Neural progenitor cell (in vitro differentiated cells): ENCODE measurements around the gene GPR107. TPM values are rescaled to one million over a fixed set of nuclear protein-coding genes. Genes with fewer than 3 reads are reported as not detected.

ENCODE experiments used
- DNase-seq: peaks from one replicate; pipeline ENCODE4 v3.0.0-alpha.2; 2016; ENCODE audit warnings: low spot score
- H2AFZ ChIP-seq: fragments of 200-600 bp; sonication (generic); replicated peaks from 2 replicates; pipeline ENCODE4 v1.6.1; 2016; ENCODE audit warnings: antibody characterized with exemption
- H3F3A ChIP-seq: fragments of 200-600 bp; sonication (generic); 2 replicates; pipeline ENCODE4 v1.6.1; 2016; ENCODE audit warnings: antibody characterized with exemption, low read depth
- H3K27ac ChIP-seq: fragments of 200-600 bp; sonication (generic); 2 replicates; pipeline ENCODE4 v1.5.1; 2016; ENCODE audit warnings: mild to moderate bottlenecking
- H3K27me3 ChIP-seq: fragments of 200-600 bp; sonication (generic); 2 replicates; pipeline ENCODE4 v1.6.1; 2016; ENCODE audit warnings: mild to moderate bottlenecking, moderate library complexity
- H3K36me3 ChIP-seq: fragments of 200-600 bp; sonication (generic); 2 replicates; pipeline ENCODE4 v1.5.1; 2016
- H3K4me1 ChIP-seq: fragments of 200-600 bp; sonication (generic); 2 replicates; pipeline ENCODE4 v1.6.1; 2016; ENCODE audit warnings: mixed run types
- H3K4me2 ChIP-seq: fragments of 200-600 bp; sonication (generic); 2 replicates; pipeline ENCODE4 v1.6.1; 2016
- H3K4me3 ChIP-seq: fragments of 200-600 bp; sonication (generic); 2 replicates; pipeline ENCODE4 v1.5.1; 2016
- H3K79me2 ChIP-seq: fragments of 200-600 bp; sonication (generic); 2 replicates; pipeline ENCODE4 v1.6.1; 2016; ENCODE audit warnings: low read depth
- H3K9ac ChIP-seq: fragments of 200-600 bp; sonication (generic); 2 replicates; pipeline ENCODE4 v1.6.1; 2016
- H3K9me3 ChIP-seq: fragments of 200-600 bp; sonication (generic); 2 replicates; pipeline ENCODE4 v1.5.1; 2016; ENCODE audit warnings: low read depth
- H4K20me1 ChIP-seq: fragments of 200-600 bp; sonication (generic); 2 replicates; pipeline ENCODE4 v1.6.1; 2016; ENCODE audit warnings: low read depth
- H3K27ac Mint-ChIP-seq: 3 replicates; pipeline ENCODE4 v1.8.0; 2021; ENCODE audit warnings: mixed read lengths
- H3K27me3 Mint-ChIP-seq: 2 replicates; pipeline ENCODE4 v1.8.0; 2022; ENCODE audit warnings: low read depth, mild to moderate bottlenecking, inconsistent platforms, moderate library complexity, mixed read lengths; ENCODE audit not compliant: insufficient read depth
- H3K36me3 Mint-ChIP-seq: 3 replicates; pipeline ENCODE4 v1.8.0; 2021; ENCODE audit warnings: mixed read lengths
- H3K4me1 Mint-ChIP-seq: 3 replicates; pipeline ENCODE4 v1.8.0; 2021; ENCODE audit warnings: mixed read lengths
- H3K4me3 Mint-ChIP-seq: 3 replicates; pipeline ENCODE4 v1.8.0; 2021; ENCODE audit warnings: mild to moderate bottlenecking, moderate library complexity, mixed read lengths
- H3K9me3 Mint-ChIP-seq: 3 replicates; pipeline ENCODE4 v1.8.0; 2020; ENCODE audit warnings: mixed read lengths
- CTCF ChIP-seq: fragments of 200-600 bp; sonication (generic); IDR thresholded peaks from 2 replicates; pipeline ENCODE4 v1.5.1; 2017; ENCODE audit warnings: antibody characterized with exemption, mild to moderate bottlenecking
- EZH2 ChIP-seq: fragments of 200-600 bp; sonication (generic); IDR thresholded peaks from 2 replicates; pipeline ENCODE4 v1.6.1; 2017; ENCODE audit warnings: antibody characterized with exemption, mild to moderate bottlenecking, moderate library complexity
- EZH2phosphoT487 ChIP-seq: fragments of 200-600 bp; sonication (generic); IDR thresholded peaks from 2 replicates; pipeline ENCODE4 v1.6.1; 2017; ENCODE audit warnings: antibody characterized with exemption
- total RNA-seq: library from RNA; depleted of rRNA; stranded (reverse); fragments of >200 nt; gene quantifications from 2 replicates; pipeline ENCODE4 v1.2.3, GENCODE V29; 2015; ENCODE audit warnings: low replicate concordance

GPR107 gene
- total RNA-seq, 1 donor from 2014 or later, result 33.8 TPM

GRCh38 chr9:130166399-130166798 lies 112.7 kb downstream of the GPR107 start:
- Mint-ChIP-seq H3K4me3 (no peak overlapping the region), H3K27me3 (peaks cover 30% of the 10 kb centered on the region), H3K36me3 (no peaks in the 10 kb centered on the region), H3K27ac (no peak overlapping the region), H3K4me1 (peaks cover 12% of the 10 kb centered on the region), H3K9me3 (no peaks in the 10 kb centered on the region)
- Histone ChIP-seq H3K9ac (no peak overlapping the region), H3F3A (peaks cover 9% of the 10 kb centered on the region), H4K20me1 (no peaks in the 10 kb centered on the region), H3K4me3 (no peak overlapping the region), H3K27me3 (peaks cover 7% of the 10 kb centered on the region), H3K36me3 (no peaks in the 10 kb centered on the region), H2AFZ (no peak overlapping the region), H3K27ac (no peak overlapping the region), H3K4me2 (no peak overlapping the region), H3K9me3 (no peaks in the 10 kb centered on the region), H3K4me1 (no peaks in the 10 kb centered on the region), H3K79me2 (no peaks in the 10 kb centered on the region)
- no peak for TF ChIP-seq EZH2
- TF ChIP-seq EZH2phosphoT487, result no peak
- TF ChIP-seq CTCF, result no peak
- DNase-seq, result no peak

DNA sequence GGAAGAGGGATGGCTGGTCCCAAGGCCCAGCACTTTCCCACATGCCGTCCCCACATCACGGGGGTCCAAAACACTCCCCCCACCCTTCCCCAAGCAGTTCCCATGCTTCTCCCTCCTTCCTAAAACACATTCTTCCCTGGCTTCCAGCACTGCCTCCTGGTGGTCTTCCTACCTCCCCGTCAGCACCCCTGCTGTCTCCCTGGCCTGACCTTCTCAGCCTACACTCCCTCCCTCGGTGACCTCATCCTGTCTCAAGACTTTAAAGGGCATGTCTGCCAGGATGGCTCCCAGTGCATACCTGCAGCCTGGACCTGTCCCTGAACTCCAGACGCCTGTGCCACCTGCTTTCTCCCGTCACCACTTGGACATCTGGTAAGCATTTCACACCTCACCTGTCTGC lies 114.2 kb downstream of the GPR107 start:
- TF ChIP-seq CTCF, result peak; percentile 12
- no peak for TF ChIP-seq EZH2phosphoT487
- no peak for DNase-seq
- no peak overlapping the region for H3K27ac Mint-ChIP-seq
- Histone ChIP-seq H2AFZ (no peak overlapping the region), H3K4me2 (no peak overlapping the region), H3K4me3 (no peak overlapping the region), H3K36me3 (no peaks in the 10 kb centered on the region), H3K9ac (no peak overlapping the region), H3K27me3 (peaks cover 11% of the 10 kb centered on the region), H3K27ac (no peak overlapping the region), H3K79me2 (peaks cover 2% of the 10 kb centered on the region), H4K20me1 (no peaks in the 10 kb centered on the region), H3K9me3 (no peaks in the 10 kb centered on the region), H3K4me1 (no peaks in the 10 kb centered on the region), H3F3A (peaks cover 15% of the 10 kb centered on the region)
- H3K4me3 Mint-ChIP-seq, result no peak overlapping the region
- H3K4me1 Mint-ChIP-seq, result peaks cover 12% of the 10 kb centered on the region
- no peaks in the 10 kb centered on the region for H3K9me3 Mint-ChIP-seq
- H3K36me3 Mint-ChIP-seq, result no peaks in the 10 kb centered on the region
- peaks cover 31% of the 10 kb centered on the region for H3K27me3 Mint-ChIP-seq

DNA sequence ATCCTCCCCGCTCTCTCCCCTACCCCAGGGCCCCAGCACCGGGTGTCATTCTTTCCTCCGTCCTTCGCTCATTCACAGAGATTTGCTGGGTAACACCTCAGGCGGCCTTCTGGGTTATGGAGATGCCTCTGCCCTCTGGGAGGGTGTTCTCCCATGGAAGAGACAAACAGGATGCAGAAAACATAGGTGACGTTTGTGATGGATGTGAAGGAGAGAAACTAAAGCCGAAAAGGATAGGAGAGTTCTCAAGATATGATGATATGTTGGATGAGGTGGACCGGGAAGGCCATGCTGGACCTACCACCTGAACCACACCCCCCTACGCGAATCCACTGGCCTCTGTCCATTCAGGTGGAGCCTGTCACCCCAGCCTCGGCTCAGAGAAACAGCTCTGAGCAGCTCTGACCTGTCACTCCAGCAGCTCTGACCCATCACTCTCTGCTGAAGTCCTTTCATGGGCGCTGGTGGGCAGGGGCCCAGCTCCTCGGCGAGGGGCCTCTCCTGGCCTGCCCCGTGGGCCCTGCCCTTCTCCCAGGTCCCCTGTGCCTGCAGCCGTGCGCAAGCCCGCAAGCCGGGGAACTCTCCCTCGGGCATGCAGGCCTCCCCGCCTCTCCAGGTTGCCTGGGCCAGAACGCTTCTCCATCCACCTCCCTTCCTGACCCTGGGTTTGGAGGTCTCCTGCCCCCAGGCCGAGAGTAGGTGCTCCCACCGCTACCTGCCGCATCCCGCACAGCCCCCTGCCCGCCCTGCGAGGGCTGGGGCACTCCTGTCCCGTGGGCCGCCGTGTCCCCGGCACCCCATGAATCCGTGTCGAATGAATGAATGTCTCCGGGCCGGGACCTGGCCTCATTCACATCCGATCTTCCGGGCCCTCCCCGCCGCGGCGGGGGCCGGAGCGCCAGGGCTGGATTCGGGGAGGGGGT lies 117.8 kb downstream of the GPR107 start:
- Mint-ChIP-seq H3K27ac (peak overlapping the region; percentile 70), H3K27me3 (peaks cover 22% of the 10 kb centered on the region), H3K9me3 (no peaks in the 10 kb centered on the region), H3K4me3 (peak overlapping the region; percentile 84), H3K4me1 (peaks cover 20% of the 10 kb centered on the region), H3K36me3 (no peaks in the 10 kb centered on the region)
- Histone ChIP-seq H3K36me3 (no peaks in the 10 kb centered on the region), H2AFZ (peak overlapping the region; percentile 94), H4K20me1 (no peaks in the 10 kb centered on the region), H3K4me3 (peak overlapping the region; percentile 56), H3K27me3 (peaks cover 11% of the 10 kb centered on the region), H3F3A (peaks cover 15% of the 10 kb centered on the region), H3K4me2 (peak overlapping the region; percentile 95), H3K79me2 (peaks cover 28% of the 10 kb centered on the region), H3K4me1 (peaks cover 3% of the 10 kb centered on the region), H3K27ac (no peak overlapping the region), H3K9me3 (no peaks in the 10 kb centered on the region), H3K9ac (no peak overlapping the region)
- TF ChIP-seq EZH2phosphoT487 (no peak), EZH2 (peak; percentile 24), CTCF (no peak)
- DNase-seq, result no peak
